GM13976 (cell line): ENCODE results near the gene LHX5.

ENCODE experiments used
- DNase-seq: peaks from one replicate; pipeline ENCODE4 v3.0.0; 2012; ENCODE audit warnings: low spot score
- CTCF ChIP-seq: IDR thresholded peaks from 2 replicates; pipeline ENCODE4 v1.5.1; 2012; ENCODE audit warnings: borderline replicate concordance, mild to moderate bottlenecking; ENCODE audit not compliant: insufficient read depth; ENCODE audit errors: extremely low read depth, missing control alignments, control extremely low read depth
- in situ Hi-C: fragments of 300-500 bp; cut with MboI; formaldehyde crosslinking; loops from one replicate; pipeline ENCODE4 v1.12.0; 2022; ENCODE audit warnings: low sequenced_read_pairs, mixed read lengths, inconsistent platforms; ENCODE audit not compliant: unreplicated experiment

LHX5 gene

GRCh38 chr12:113422886-113423669 lies 48.6 kb downstream of the LHX5 start:
- DNase-seq, result no peak
- in situ Hi-C loops, result loop anchor here (10.0 kb wide), 1 partner anchor 228 kb away; no protein-coding TSS in a partner anchor
- no peak for TF ChIP-seq CTCF

GRCh38 chr12:113422030-113422885 lies 49.4 kb downstream of the LHX5 start, which contains the start of gene SDSL:
Gene SDSL, plus strand, starts transcription at chr12:113422380. Its CDS starts 5,603 bp downstream, at chr12:113427983.
- in situ Hi-C loops, result loop anchor here (10.0 kb wide), 1 partner anchor 227 kb away; no protein-coding TSS in a partner anchor
- TF ChIP-seq CTCF, result no peak
- DNase-seq, result peak; percentile 67

GRCh38 chr12:113420996-113421595 lies 50.6 kb downstream of the LHX5 start:
- no peak for DNase-seq
- TF ChIP-seq CTCF, result no peak
- in situ Hi-C loops, result loop anchor here (10.0 kb wide), 1 partner anchor 226 kb away; no protein-coding TSS in a partner anchor

DNA sequence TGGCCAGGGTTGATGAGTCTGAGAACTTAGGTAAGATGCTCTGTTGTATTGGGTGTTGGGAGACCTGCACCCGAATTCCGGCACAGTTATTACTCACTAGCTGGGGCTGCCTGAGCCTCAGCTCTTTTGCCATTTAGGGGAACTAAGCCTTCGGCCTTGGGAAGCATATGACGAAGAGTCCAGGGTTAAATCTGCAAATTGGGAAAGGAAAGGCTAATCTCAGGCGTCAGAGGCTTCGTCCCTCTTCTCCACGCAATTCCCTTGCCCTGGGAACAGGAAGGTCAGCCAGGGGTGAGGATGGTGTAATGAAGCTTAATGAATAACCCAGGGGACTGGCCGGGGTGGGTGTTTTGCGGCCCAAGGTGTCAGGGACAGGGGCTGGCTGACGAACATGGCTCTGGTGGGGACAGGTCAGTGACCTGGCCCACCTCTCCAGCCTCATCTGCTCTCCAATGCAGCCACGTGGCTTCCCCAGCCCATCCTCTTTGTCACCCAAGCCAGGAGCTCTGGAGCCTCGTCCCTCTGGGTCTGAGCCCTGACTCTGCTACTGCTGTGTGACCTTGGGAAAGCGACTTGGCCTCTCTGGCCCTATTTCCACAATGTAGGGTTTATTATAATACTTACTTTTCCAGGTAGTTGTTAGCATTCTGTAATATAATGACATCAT lies 53.3 kb downstream of the LHX5 start:
- no peak for DNase-seq
- in situ Hi-C loops, result no loop called here
- no peak for TF ChIP-seq CTCF

DNA sequence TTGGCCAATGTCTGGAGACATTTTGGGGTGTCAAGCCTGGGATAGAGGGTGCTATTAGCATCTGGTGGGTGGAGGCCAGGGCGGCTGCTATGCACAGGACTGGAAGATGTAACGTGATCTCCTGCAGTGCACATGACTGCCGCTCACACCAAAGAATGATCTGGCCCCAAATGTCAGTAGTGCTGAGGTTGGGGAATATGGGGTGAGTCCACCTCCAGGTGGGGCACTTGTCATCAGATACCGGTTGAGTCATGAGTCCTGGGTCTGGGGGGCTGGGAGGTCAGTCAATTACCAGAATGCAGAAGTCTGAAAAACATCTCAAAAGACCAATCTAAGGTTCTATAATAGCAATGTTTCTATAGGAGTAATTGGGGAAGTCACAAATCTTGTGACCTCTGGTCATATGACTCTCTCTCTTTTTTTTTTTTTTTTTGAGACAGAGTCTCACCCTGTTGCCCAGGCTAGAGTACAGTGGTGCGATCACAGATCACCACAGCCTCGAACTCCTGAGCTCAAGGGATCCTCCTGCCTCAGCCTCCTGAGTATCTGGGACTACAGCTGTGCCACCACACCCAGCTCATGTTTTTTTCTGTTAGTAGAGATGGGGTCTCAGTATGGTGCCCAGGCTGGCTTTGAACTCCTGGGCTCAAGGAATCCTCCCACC lies 55.4 kb downstream of the LHX5 start:
- in situ Hi-C loops, result no loop called here
- no peak for DNase-seq
- no peak for TF ChIP-seq CTCF
